Fibroblast of pulmonary artery (primary cell): Measurements from ENCODE around the gene KYAT1.

ENCODE experiments used
- DNase-seq: peaks from one replicate; pipeline ENCODE4 v3.0.0-alpha.2; 2010; ENCODE audit warnings: low read depth
- H3K4me3 ChIP-seq: replicated peaks from 2 replicates; pipeline ENCODE4 v1.5.1; 2011; ENCODE audit warnings: low read depth, mild to moderate bottlenecking, control low read depth, low read length, moderate library complexity
- CTCF ChIP-seq: IDR thresholded peaks from 2 replicates; pipeline ENCODE4 v1.5.1; 2011; ENCODE audit warnings: mild to moderate bottlenecking, control low read depth, low read length, inconsistent platforms; ENCODE audit errors: missing control alignments

The KYAT1 gene

GRCh38 chr9:128913995-128914772 is 32.4 kb upstream of the KYAT1 start:
- no peak for DNase-seq

GRCh38 chr9:128913048-128913900 is 31.5 kb upstream of the KYAT1 start:
- TF ChIP-seq CTCF = no peak
- no peak for DNase-seq
- H3K4me3 ChIP-seq = no peak overlapping the region

More at GRCh38 chr9:128913995-128914772, 32.4 kb upstream of the KYAT1 start:
- no peak overlapping the region for H3K4me3 ChIP-seq
- no peak for TF ChIP-seq CTCF

GRCh38 chr9:128912270-128912853 is 30.6 kb upstream of the KYAT1 start:
- peak; percentile 83 for DNase-seq
- no peak for TF ChIP-seq CTCF
- no peak overlapping the region for H3K4me3 ChIP-seq

GRCh38 chr9:128911529-128912035 is 29.8 kb upstream of the KYAT1 start:
- no peak overlapping the region for H3K4me3 ChIP-seq

GRCh38 chr9:128910906-128911305 is 29.2 kb upstream of the KYAT1 start:
- no peak overlapping the region for H3K4me3 ChIP-seq
- DNase-seq = no peak
- TF ChIP-seq CTCF = no peak

More at GRCh38 chr9:128911529-128912035, 29.8 kb upstream of the KYAT1 start:
- peak; percentile 48 for DNase-seq
- TF ChIP-seq CTCF = no peak

GRCh38 chr9:128909859-128910258 is 28.1 kb upstream of the KYAT1 start:
- no peak for TF ChIP-seq CTCF
- no peak for DNase-seq
- H3K4me3 ChIP-seq = no peak overlapping the region
